ENCODE results near the gene MRPL11.
A peak's percentile ranks its signal among the peaks of the same experiment; 100 is the strongest.
"Not testable (repeated sequence)": the region's sequence is repeated elsewhere in the genome, so short reads cannot be mapped to it uniquely, and the experiment has no call there.

The MRPL11 gene

DNA sequence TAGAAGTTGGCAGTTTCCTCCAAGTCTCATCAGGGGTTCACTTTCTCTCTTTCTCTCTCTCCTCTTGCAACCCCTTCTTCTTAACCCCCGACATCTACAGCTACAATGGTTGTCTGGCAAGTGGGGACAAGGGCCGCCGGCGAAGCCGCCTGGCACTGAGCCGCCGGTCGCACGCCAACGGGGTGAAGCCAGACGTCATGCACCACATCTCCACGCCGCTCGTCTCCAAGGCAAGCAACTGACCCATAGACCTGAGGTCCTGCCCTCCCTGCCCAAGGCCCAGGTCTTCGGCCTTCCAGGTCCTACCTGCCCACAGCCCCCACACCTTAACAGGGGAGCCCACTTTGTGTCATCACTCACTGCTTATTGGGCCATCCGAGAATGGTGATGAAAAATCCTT, 32.5 kb upstream of the MRPL11 start:
- Mint-ChIP-seq H3K4me3 (no peak overlapping the region), H3K9me3 (no peaks in the 10 kb centered on the region), H3K27ac (no peak overlapping the region), H3K4me1 (peaks cover 35% of the 10 kb centered on the region), H3K27me3 (no peaks in the 10 kb centered on the region)
- ATAC-seq = no peak
- no peak for DNase-seq

DNA sequence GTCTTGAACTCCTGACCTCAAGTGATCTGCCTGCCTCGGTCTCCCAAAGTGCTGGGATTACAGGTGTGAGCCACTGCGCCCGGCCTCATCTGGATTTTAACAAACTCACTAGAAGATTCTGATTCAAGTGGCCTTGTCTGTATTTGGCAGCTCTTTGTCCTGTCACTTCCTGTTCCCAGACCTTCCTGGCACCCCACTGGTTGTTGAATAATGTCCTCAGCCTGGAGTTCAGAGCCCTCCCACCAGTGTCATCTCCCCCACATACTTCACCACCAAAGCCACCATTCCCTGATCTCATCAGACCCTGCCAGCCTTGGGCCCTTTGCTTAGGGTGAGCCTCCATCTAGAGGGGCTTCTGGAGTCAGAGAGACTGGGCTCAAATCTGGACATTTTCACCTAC, 31.4 kb upstream of the MRPL11 start:
- DNase-seq (no peak), ATAC-seq (no peak)
- Mint-ChIP-seq H3K4me3 (no peak overlapping the region), H3K4me1 (peaks cover 46% of the 10 kb centered on the region), H3K9me3 (no peaks in the 10 kb centered on the region), H3K27me3 (no peaks in the 10 kb centered on the region), H3K27ac (peak overlapping the region in 1 of 2 donors; percentile 63)

GRCh38 chr11:66469441-66469840, 30.8 kb upstream of the MRPL11 start:
- H3K9me3 Mint-ChIP-seq = no peaks in the 10 kb centered on the region
- ATAC-seq (no peak), DNase-seq (no peak)
- no peaks in the 10 kb centered on the region for H3K27me3 Mint-ChIP-seq
- H3K27ac Mint-ChIP-seq = no peak overlapping the region
- peaks cover 49% of the 10 kb centered on the region for H3K4me1 Mint-ChIP-seq
- no peak overlapping the region for H3K4me3 Mint-ChIP-seq

- Mint-ChIP-seq H3K27ac (no peak overlapping the region), H3K9me3 (no peaks in the 10 kb centered on the region)
These were observed 30.0 kb upstream of the MRPL11 start for GRCh38 chr11:66468691-66469090.

GRCh38 chr11:66467756-66468155, 29.1 kb upstream of the MRPL11 start:
- Mint-ChIP-seq H3K27me3 (no peaks in the 10 kb centered on the region), H3K9me3 (no peaks in the 10 kb centered on the region), H3K27ac (peak overlapping the region in 1 of 2 donors; percentile 78), H3K4me1 (peaks cover 58% of the 10 kb centered on the region), H3K4me3 (peak overlapping the region; percentile 80 to 89)
- DNase-seq (peak; percentile 9 to 28), ATAC-seq (peak; percentile 34)

More at GRCh38 chr11:66468691-66469090, 30.0 kb upstream of the MRPL11 start:
- ATAC-seq (no peak), DNase-seq (no peak)
- H3K4me3 Mint-ChIP-seq = no peak overlapping the region
- H3K4me1 Mint-ChIP-seq = peaks cover 49% of the 10 kb centered on the region
- no peaks in the 10 kb centered on the region for H3K27me3 Mint-ChIP-seq

DNA sequence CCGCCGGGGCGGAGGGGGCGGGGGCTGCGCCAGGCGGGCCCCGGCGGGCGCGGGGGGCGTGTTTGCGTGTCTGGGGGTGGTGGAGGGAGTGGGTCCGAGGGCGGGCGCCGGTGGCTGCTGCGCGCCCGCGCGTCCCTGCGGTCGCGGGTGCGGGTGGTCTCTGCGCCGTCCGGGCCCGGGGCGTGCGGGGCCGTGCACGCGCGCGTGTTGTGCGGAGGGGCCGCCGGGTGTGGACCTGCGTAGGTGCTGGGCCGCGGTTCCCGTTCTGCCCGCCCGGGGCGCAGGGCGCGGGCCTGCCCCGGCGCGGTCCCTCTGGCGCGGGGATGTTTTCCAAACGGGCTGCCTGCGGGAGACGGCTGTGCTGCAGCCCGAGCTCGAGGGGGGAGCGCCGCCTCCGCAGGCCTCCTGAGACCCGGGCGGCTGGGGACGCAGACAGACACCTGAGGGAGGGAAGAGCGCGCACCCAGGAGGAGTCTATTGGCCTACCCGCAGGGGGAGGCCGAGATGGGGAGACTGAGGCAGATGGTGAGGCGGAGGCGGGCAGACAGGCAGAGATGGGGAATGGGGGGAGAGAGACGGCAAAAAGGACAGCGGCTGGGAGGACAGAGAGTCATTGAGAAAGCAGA, 28.5 kb upstream of the MRPL11 start:
- ATAC-seq = peak; percentile 73
- Mint-ChIP-seq H3K27ac (peak overlapping the region; percentile 78 to 83), H3K9me3 (no peaks in the 10 kb centered on the region), H3K27me3 (no peaks in the 10 kb centered on the region), H3K4me1 (peaks cover 64% of the 10 kb centered on the region), H3K4me3 (peak overlapping the region; percentile 80 to 89)
- peak in 1 of 2 donors; percentile 48 for DNase-seq

DNA sequence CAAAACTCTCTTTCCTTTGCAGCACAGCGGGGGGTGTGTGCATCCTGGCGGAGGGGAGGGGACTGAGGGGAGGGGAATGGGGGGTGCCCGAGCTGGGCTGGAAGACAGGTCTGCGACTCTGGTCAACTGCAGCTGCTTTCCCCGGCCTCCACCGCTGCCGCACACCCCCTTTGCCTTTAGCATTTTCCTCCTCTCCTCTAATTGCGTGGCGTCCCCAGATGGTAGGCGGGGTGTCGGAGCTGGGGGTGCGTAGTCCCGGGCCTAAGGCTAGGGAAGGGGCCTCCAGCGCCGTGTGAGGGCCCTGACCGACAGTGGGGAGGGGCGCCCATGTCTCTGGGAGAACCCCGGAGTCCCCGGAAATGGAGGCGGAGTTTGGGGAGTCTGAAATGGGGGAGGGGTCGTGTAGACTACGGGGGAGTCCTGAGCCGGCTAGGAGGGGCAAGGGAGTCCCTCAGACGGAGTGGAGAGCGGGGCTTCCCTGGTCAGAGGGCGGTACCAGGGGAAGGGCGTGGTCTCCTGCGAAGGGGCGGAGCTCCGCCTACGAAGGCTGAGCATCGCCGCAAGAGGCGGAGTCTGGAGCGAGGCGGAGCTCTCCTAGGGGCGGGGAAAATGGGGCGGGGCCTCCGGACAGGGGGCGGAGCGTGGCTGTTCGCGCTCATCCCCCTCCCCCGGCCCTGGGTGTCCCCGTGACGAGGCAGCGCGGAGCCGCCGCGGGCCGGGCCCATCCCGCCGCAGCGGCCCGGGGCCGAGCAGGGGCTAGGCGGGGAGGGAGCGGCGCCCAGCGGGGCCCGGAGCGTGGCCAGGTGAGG, 27.8 kb upstream of the MRPL11 start, which contains the start of gene PELI3:
Gene PELI3, plus strand, starts transcription at position 681 of the 809 bp plus-strand sequence. CDS start 1,224 bp downstream, outside the sequence.
- DNase-seq (peak; percentile 94), ATAC-seq (peak; percentile 86)
- Mint-ChIP-seq H3K4me3 (peak within 1 kb of the TSS; percentile 89 to 94), H3K27ac (peak within 1 kb of the TSS; percentile 78 to 83), H3K9me3 (no peaks in the 10 kb centered on the region), H3K27me3 (no peaks in the 10 kb centered on the region), H3K4me1 (peaks cover 69% of the 10 kb centered on the region)

GRCh38 chr11:66465373-66466224, 27.0 kb upstream of the MRPL11 start:
- no peak overlapping the region for H3K27ac Mint-ChIP-seq
- ATAC-seq (no peak), DNase-seq (no peak)
- no peaks in the 10 kb centered on the region for H3K9me3 Mint-ChIP-seq
- peak overlapping the region; percentile 89 to 94 for H3K4me3 Mint-ChIP-seq
- peaks cover 65% of the 10 kb centered on the region for H3K4me1 Mint-ChIP-seq
- H3K27me3 Mint-ChIP-seq = no peaks in the 10 kb centered on the region

DNA sequence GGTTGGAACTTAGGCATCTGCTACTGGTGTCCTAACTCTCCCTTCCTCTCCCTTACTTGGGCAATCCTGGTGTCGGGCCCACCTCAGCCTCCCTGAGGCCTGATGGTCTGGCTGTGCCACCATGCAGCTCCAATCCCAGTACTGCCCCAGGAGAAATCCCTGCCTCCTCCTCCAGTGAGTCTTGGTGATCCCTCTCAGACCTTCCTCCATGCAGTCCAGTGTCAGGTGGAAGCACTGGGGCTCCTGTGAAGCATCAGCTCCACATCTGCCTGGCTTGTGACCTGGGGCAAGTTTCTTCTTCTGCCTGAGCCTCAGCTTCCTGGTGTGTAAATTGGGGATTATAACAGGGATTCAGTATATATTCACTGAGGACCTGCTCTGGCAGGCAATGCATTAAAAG, 26.3 kb upstream of the MRPL11 start:
- DNase-seq = no peak
- Mint-ChIP-seq H3K27ac (no peak overlapping the region), H3K4me3 (no peak overlapping the region)

GRCh38 chr11:66464116-66464515, 25.5 kb upstream of the MRPL11 start:
- H3K9me3 Mint-ChIP-seq = not testable (repeated sequence)

More for the DNA sequence above, 26.3 kb upstream of the MRPL11 start:
- no peak for ATAC-seq
- Mint-ChIP-seq H3K4me1 (peaks cover 60% of the 10 kb centered on the region), H3K9me3 (no peaks in the 10 kb centered on the region), H3K27me3 (no peaks in the 10 kb centered on the region)

GRCh38 chr11:66462911-66463310, 24.3 kb upstream of the MRPL11 start:
- Mint-ChIP-seq H3K27me3 (no peaks in the 10 kb centered on the region), H3K9me3 (no peaks in the 10 kb centered on the region), H3K27ac (no peak overlapping the region), H3K4me1 (peaks cover 66% of the 10 kb centered on the region), H3K4me3 (no peak overlapping the region)
- DNase-seq (no peak), ATAC-seq (no peak)

More at GRCh38 chr11:66464116-66464515, 25.5 kb upstream of the MRPL11 start:
- not testable (repeated sequence) for ATAC-seq, H3K4me3 Mint-ChIP-seq, DNase-seq, H3K27ac Mint-ChIP-seq, H3K27me3 Mint-ChIP-seq
- peaks cover 65% of the 10 kb centered on the region for H3K4me1 Mint-ChIP-seq

GRCh38 chr11:66462010-66462409, 23.4 kb upstream of the MRPL11 start:
- H3K4me1 Mint-ChIP-seq = peaks cover 62% of the 10 kb centered on the region
- H3K27me3 Mint-ChIP-seq = no peaks in the 10 kb centered on the region
- no peak for DNase-seq
- no peak overlapping the region for H3K27ac Mint-ChIP-seq
- H3K4me3 Mint-ChIP-seq = no peak overlapping the region
- no peak for ATAC-seq
- no peaks in the 10 kb centered on the region for H3K9me3 Mint-ChIP-seq

DNA sequence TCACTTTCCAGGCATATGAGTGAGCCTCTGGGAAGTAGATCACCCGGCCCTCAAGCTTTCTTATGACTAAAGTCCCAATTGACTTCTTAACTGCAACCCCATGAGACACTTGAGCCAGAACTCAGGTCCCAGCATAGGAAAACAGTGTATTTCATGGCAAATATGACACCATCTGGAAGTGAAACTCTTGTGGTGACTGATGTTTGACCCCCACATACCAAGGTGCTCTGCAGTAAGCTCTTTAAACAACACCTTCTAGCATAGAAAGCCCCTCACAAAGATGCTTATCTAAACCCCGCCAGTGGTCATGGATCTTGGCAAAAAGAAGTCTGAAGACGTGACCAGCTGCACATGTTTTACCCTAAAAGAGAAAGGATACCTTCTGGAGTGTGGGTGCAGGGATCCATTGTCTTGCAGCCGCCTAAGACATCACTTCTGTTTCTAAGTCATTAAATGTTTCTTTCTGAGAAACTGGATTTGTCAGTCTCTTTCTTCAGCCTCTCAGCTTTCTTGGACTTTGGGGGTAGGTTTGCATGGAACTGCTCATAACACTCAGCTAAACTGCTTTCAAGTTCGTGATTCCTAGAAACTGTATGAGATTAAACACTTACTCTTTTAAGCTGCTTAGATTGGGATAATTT, 20.6 kb upstream of the MRPL11 start:
- Mint-ChIP-seq H3K4me3 (peak overlapping the region; percentile 15 to 41), H3K27me3 (no peaks in the 10 kb centered on the region), H3K27ac (peak overlapping the region; percentile 82 to 95), H3K9me3 (no peaks in the 10 kb centered on the region), H3K4me1 (peaks cover 59% of the 10 kb centered on the region)
- ATAC-seq (peak; percentile 79), DNase-seq (peak in 1 of 2 donors; percentile 12)

- DNase-seq = no peak
- Mint-ChIP-seq H3K9me3 (no peaks in the 10 kb centered on the region), H3K4me1 (peaks cover 59% of the 10 kb centered on the region), H3K4me3 (peak overlapping the region in 1 of 2 donors; percentile 19), H3K27ac (peak overlapping the region; percentile 28 to 72), H3K27me3 (no peaks in the 10 kb centered on the region)
- ATAC-seq = no peak
These were observed 19.2 kb upstream of the MRPL11 start for GRCh38 chr11:66457826-66458225.

GRCh38 chr11:66454828-66455227, 16.2 kb upstream of the MRPL11 start:
- peak; percentile 63 for ATAC-seq
- peak overlapping the region; percentile 47 to 53 for H3K4me3 Mint-ChIP-seq
- no peak for DNase-seq

More at GRCh38 chr11:66454828-66455227, 16.2 kb upstream of the MRPL11 start:
- Mint-ChIP-seq H3K4me1 (peaks cover 46% of the 10 kb centered on the region), H3K9me3 (peaks cover 0 to 4% of the 10 kb centered on the region in 2 donors), H3K27me3 (peaks cover 1% of the 10 kb centered on the region), H3K27ac (peak overlapping the region; percentile 24 to 34)

All from stimulated activated naive CD8-positive, alpha-beta T cell treated with anti-CD3 and anti-CD28 coated beads, Interleukin-15, amount 100 ng/mL, for 72 hours (primary cell).